DMS53 treated with DMSO at 0.1 percent for 48 hours (cell line): ENCODE data around the gene ERC1.
"Not testable (repeated sequence)": the region's sequence is repeated elsewhere in the genome, so short reads cannot be mapped to it uniquely, and the experiment has no call there.

Experiments used
- DNase-seq: peaks from one replicate; lab custom pipeline; 2025; ENCODE audit not compliant: unreplicated experiment; lab: John Stamatoyannopoulos, UW

Gene ERC1

GRCh38 chr12:1311145-1311544 lies 320.1 kb downstream of the ERC1 start:
- no peak for DNase-seq

- no peak for DNase-seq
Measured at GRCh38 chr12:1313906-1314305, 322.9 kb downstream of the ERC1 start.

GRCh38 chr12:1314523-1314922 lies 323.5 kb downstream of the ERC1 start:
- DNase-seq: no peak

- not testable (repeated sequence) for DNase-seq
Measured at GRCh38 chr12:1316991-1317390, 326.0 kb downstream of the ERC1 start.

- peak; percentile 16 for DNase-seq
Measured at GRCh38 chr12:1318327-1319031, 327.5 kb downstream of the ERC1 start.

GRCh38 chr12:1319212-1319611 lies 328.2 kb downstream of the ERC1 start:
- DNase-seq: no peak

- no peak for DNase-seq
Measured at GRCh38 chr12:1320021-1320420, 329.0 kb downstream of the ERC1 start.

GRCh38 chr12:1322821-1323220 lies 331.8 kb downstream of the ERC1 start:
- DNase-seq: no peak

- no peak for DNase-seq
Measured at GRCh38 chr12:1324099-1324498, 333.1 kb downstream of the ERC1 start.

GRCh38 chr12:1324910-1325309 lies 333.9 kb downstream of the ERC1 start:
- DNase-seq: no peak

- peak; percentile 11 for DNase-seq
Measured at GRCh38 chr12:1325666-1326065, 334.6 kb downstream of the ERC1 start.

GRCh38 chr12:1326258-1326657 lies 335.2 kb downstream of the ERC1 start:
- no peak for DNase-seq

GRCh38 chr12:1328391-1328790 lies 337.4 kb downstream of the ERC1 start:
- no peak for DNase-seq

- DNase-seq: no peak
Measured at GRCh38 chr12:1329784-1330476, 338.9 kb downstream of the ERC1 start.

- no peak for DNase-seq
Measured at GRCh38 chr12:1330477-1330827, 339.4 kb downstream of the ERC1 start.

- no peak for DNase-seq
Measured at GRCh38 chr12:1332327-1332726, 341.3 kb downstream of the ERC1 start.

- DNase-seq: no peak
Measured at GRCh38 chr12:1338483-1339177, 347.6 kb downstream of the ERC1 start.

GRCh38 chr12:1339178-1339541 lies 348.1 kb downstream of the ERC1 start:
- not testable (repeated sequence) for DNase-seq

GRCh38 chr12:1339618-1340319 lies 348.7 kb downstream of the ERC1 start:
- DNase-seq: no peak

GRCh38 chr12:1341270-1341669 lies 350.2 kb downstream of the ERC1 start:
- DNase-seq: not testable (repeated sequence)

- DNase-seq: no peak
Measured at GRCh38 chr12:1343422-1343821, 352.4 kb downstream of the ERC1 start.

GRCh38 chr12:1344245-1344644 lies 353.2 kb downstream of the ERC1 start:
- DNase-seq: no peak
